Adrenal gland (tissue), 12 donors: ENCODE data around the gene NUDCD3. TPM values are rescaled to one million over a fixed set of nuclear protein-coding genes. Genes with fewer than 3 reads are reported as not detected.

Experiments used
- DNase-seq, 7 donors: peaks; one replicate each; pipeline ENCODE4 v3.0.0-alpha.2; 2019 to 2020
- H3K27ac ChIP-seq, 5 donors: fragments of 200-600 bp; sonication (generic) in 4 of 5; 1 replicate in 3 of 5; 2 replicates in 2 of 5; pipeline versions ENCODE4 v1.5.1 to v1.8.0; 2016 to 2020; ENCODE audit warnings: mild to moderate bottlenecking in 1 of 5
- H3K27me3 ChIP-seq: fragments of 200-600 bp; 2 replicates; pipeline ENCODE4 v1.8.0; 2021
- H3K36me3 ChIP-seq, 2 donors: fragments of 200-600 bp; replicated peaks in 1 of 2; 1 replicate in 1 of 2; 2 replicates in 1 of 2; pipeline versions ENCODE4 v1.5.1 to v1.8.0; 2018 to 2022
- H3K4me1 ChIP-seq, 2 donors: fragments of 200-600 bp; replicated peaks in 1 of 2; 1 replicate in 1 of 2; 2 replicates in 1 of 2; pipeline versions ENCODE4 v1.5.1 to v1.8.0; 2018 to 2021
- H3K4me3 ChIP-seq, 4 donors: fragments of 200-600 bp; sonication (generic) in 3 of 4; one replicate each; pipeline ENCODE4 v1.5.1; 2016 to 2018
- H3K9me3 ChIP-seq, 3 donors: fragments of 200-600 bp; sonication (generic) in 1 of 3; replicated peaks in 1 of 3; 1 replicate in 2 of 3; 2 replicates in 1 of 3; pipeline versions ENCODE4 v1.5.1 to v1.8.0; 2016 to 2021
- CTCF ChIP-seq, 6 experiments: fragments of 450-650 bp in 4 of 6; fragments of 200-600 bp in 2 of 6; sonication (generic) in 1 of 6; IDR thresholded peaks; 1 replicate in 5 of 6; 2 replicates in 1 of 6; pipeline versions ENCODE4 v1.5.1 to v1.8.0; 2016 to 2021; ENCODE audit warnings: antibody characterized with exemption in 6 of 6, mild to moderate bottlenecking in 2 of 6, moderate library complexity in 1 of 6
- POLR2A ChIP-seq, 2 donors: fragments of 450-650 bp; IDR thresholded peaks; one replicate each; pipeline ENCODE4 v1.6.1; 2017; ENCODE audit warnings: antibody characterized with exemption in 2 of 2, mild to moderate bottlenecking in 2 of 2, moderate library complexity in 1 of 2
- WGBS, 4 donors: extraction: QIAGEN DNeasy Blood & Tissue Kit in 2 of 4; methylation state at CpG; one replicate each; pipeline versions ENCODE4 v1.1.5 to v1.1.7; 2013 to 2017; 5-methylcytosine and 5-hydroxymethylcytosine counted together
- intact Hi-C, 2 donors: fragments of 100-400 bp; cut with DNase I; formaldehyde crosslinking; loops; one replicate each; pipeline versions ENCODE4 v1.14.1 to v1.15.0; 2022 to 2023
- polyA plus RNA-seq, 3 donors: library from polyadenylated mRNA; stranded (reverse); fragments of 200-250 nt in 2 of 3; fragments of 350-450 nt in 1 of 3; fragmentation: Illumina TruSeq in 1 of 3; extraction: RNeasy Lipid Tissue Mini Kit (QIAGEN cat#74804) in 1 of 3; gene quantifications; one replicate each; pipeline ENCODE4 v1.2.3, GENCODE V29; 2013 to 2014
- total RNA-seq, 9 donors: library from RNA; depleted of rRNA in 4 of 9; stranded (reverse); fragments of >200 nt in 4 of 9; fragments of 120-200 nt in 1 of 9; fragmentation: NEBNext Ultra II Directional in 1 of 9; extraction: Animal tissue kit (Norgen Biotek cat#: 25700) in 1 of 9; gene quantifications; one replicate each; pipeline versions ENCODE4 v1.1.0 to v1.2.4, GENCODE V29; 2013 to 2023
- donor health status: healthy with polysubstance abuse.
- donor health status: Bipolar disorder and iron deficiency.
- donor health status: DM: yes; HTN: yes; CAD: no.
- donor health status: DM: no; HTN: no; CAD: no.
- donor health status: DM: no; HTN: no; CAD: no.
- donor health status: DM: yes; HTN: yes; CAD: no.

NUDCD3 gene
- total and polyA plus RNA-seq, 12 donors: 30.5 to 136 (median 71.1) TPM

DNA sequence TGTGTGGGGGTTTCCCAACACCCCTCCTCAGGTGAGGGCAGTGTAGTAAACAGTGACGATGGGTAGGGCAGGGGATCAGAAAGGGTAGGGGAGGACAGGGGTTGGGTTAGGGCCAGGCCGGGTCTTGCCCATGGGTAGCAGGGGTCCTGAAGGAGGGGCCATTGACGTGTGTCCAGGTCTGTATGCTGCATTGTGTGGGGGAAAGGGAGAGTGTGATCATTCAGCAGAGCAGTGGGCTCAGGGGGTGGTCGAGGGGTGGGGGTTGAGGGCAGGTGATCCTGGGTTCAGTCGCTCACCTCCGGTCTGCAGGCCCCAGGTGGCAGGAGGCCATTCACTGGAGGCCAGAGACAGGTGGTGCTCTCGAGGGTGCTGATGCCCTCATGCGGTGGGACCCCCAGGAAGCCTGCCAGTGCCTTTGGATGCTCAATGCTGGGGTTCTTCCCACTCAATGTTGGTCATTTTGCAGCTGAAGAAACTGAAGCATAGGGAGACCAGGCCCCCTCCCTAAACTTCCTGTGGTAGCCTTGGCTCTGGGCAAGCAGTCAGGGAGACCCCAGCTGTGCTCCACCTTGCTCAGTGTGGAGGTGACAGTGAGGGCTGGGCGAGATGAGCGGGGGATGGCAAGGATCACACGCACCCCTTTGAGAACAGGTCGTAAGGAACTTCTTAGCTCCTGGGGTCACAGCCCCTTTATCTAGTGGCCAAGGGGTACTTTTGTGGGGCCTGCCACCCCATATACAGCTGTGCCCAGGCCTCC is 116.3 kb downstream of the NUDCD3 start:
- whole genome bisulfite sequencing, 4 donors: 70 to 80% (median 76%) methylated on average over 7 to 12 of the region's 12 CpGs

DNA sequence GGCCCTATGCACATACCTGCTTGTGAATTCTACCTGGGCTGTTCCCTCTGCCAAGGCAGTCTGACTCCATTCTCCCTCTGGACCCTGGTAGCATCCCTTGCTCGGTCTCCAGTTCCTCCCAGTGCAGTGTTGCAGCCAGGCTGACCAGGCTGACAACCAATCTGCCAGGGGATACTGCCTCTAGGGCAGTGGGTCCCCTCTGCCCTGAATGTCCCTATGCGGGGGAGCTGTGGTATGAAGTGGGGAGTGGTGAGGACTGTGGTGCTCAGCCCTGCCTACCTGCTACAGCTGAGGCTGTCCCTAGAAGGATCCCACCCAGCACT is 117.1 kb downstream of the NUDCD3 start:
- intact Hi-C loops: loop anchor here in 1 of 2 donors (10.0 kb wide), 1 partner anchor 191 kb away; no protein-coding TSS in a partner anchor
- no peaks in the 10 kb centered on the region for H3K4me1 ChIP-seq

More for the DNA sequence above, 116.3 kb downstream of the NUDCD3 start:
- Histone ChIP-seq H3K36me3 (no peaks in the 10 kb centered on the region), H3K27me3 (no peaks in the 10 kb centered on the region), H3K27ac (no peak overlapping the region), H3K4me1 (no peaks in the 10 kb centered on the region), H3K4me3 (no peak overlapping the region), H3K9me3 (no peaks in the 10 kb centered on the region)
- intact Hi-C loops: loop anchor here in 1 of 2 donors (10.0 kb wide), 1 partner anchor 191 kb away; no protein-coding TSS in a partner anchor
- TF ChIP-seq CTCF (IDR thresholded peaks at IDR 0.05) (no peak), POLR2A (IDR thresholded peaks at IDR 0.05) (no peak)
- no peak for DNase-seq

DNA sequence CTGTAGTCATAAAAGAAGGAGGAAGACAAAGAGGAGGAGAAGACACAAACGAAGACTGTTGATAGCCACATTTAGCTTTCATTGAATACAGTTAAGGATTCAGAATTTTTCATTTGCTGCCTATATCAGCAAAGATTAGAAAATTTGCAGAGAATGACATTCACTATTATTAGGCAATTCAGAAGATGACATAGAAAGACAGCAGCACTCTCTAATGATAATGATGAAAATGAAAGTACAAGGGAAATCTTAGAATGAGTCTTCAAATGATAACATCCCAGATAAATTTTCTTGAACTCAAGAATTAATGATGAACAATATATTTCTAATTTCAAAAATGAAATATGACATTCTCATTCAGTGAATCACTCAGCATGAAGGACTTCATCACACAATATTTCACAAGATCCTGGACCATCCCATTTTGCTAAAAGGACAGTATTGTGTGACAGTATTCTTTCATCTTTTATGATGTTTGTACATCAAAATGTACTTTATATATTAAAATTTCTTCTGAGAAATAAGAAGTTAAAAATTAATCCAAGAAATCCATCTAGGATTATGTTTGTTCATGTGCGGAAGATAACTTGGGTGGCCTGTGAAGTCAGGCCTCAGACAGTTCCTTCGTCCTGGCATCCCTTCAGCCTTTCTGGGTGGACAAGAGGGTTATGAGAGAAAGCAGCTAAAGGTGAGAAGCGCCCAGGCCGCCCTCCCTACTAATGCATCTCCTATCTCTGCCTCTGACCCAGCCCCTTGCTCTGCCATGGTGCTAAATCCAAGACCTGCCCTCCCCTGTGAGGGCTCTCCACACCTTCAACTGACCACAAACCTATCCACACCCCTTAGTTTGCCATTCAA is 117.7 kb downstream of the NUDCD3 start:
- no peak overlapping the region for H3K4me3 ChIP-seq
- no peak overlapping the region for H3K27ac ChIP-seq
- no peaks in the 10 kb centered on the region for H3K36me3 ChIP-seq
- H3K9me3 ChIP-seq: no peaks in the 10 kb centered on the region
- TF ChIP-seq CTCF (IDR thresholded peaks at IDR 0.05): no peak
- no peak for TF ChIP-seq POLR2A (IDR thresholded peaks at IDR 0.05)
- intact Hi-C loops: loop anchor here in 1 of 2 donors (10.0 kb wide), 1 partner anchor 192 kb away; no protein-coding TSS in a partner anchor
- DNase-seq: no peak
- no peaks in the 10 kb centered on the region for H3K4me1 ChIP-seq
- WGBS, 4 donors: 70 to 79% (median 74%) methylated on average over 5 of the region's 5 CpGs
- H3K27me3 ChIP-seq: no peaks in the 10 kb centered on the region

More for the DNA sequence above, 117.1 kb downstream of the NUDCD3 start:
- 60 to 81% (median 80%) methylated on average over 1 to 2 of the region's 2 CpGs for WGBS, 4 donors
- Histone ChIP-seq H3K27me3 (no peaks in the 10 kb centered on the region), H3K4me3 (no peak overlapping the region), H3K36me3 (no peaks in the 10 kb centered on the region), H3K9me3 (no peaks in the 10 kb centered on the region), H3K27ac (no peak overlapping the region)
- DNase-seq: no peak
- TF ChIP-seq CTCF (IDR thresholded peaks at IDR 0.05): no peak
- TF ChIP-seq POLR2A (IDR thresholded peaks at IDR 0.05): no peak

GRCh38 chr7:44368885-44369284 is 121.6 kb downstream of the NUDCD3 start:
- TF ChIP-seq POLR2A (IDR thresholded peaks at IDR 0.05) (no peak), CTCF (IDR thresholded peaks at IDR 0.05) (no peak)
- Histone ChIP-seq H3K4me1 (no peaks in the 10 kb centered on the region), H3K27me3 (peaks cover 4% of the 10 kb centered on the region), H3K36me3 (no peaks in the 10 kb centered on the region), H3K4me3 (no peak overlapping the region), H3K9me3 (no peaks in the 10 kb centered on the region), H3K27ac (no peak overlapping the region)
- intact Hi-C loops: no loop called here
- 91 to 97% (median 94%) methylated on average over 1 of the region's 1 CpG for WGBS, 4 donors
- no peak for DNase-seq
